ENCODE measurements around the gene SLIT1. TPM values are rescaled to one million over a fixed set of nuclear protein-coding genes. Genes with fewer than 3 reads are reported as not detected.
A peak's percentile ranks its signal among the peaks of the same experiment; 100 is the strongest.

SLIT1 gene
- total RNA-seq, 1 donor from 2014 or later = 25.5 TPM

GRCh38 chr10:97150616-97151015 is 35.1 kb downstream of the SLIT1 start:
- no peaks in the 10 kb centered on the region for H3K36me3 Mint-ChIP-seq (ENCODE audit: insufficient read depth)
- H3K27me3 Mint-ChIP-seq = no peaks in the 10 kb centered on the region
- no peaks in the 10 kb centered on the region for H3K9me3 Mint-ChIP-seq (ENCODE audit: low read depth)
- peaks cover 15% of the 10 kb centered on the region for H3K4me1 Mint-ChIP-seq (ENCODE audit: low read depth)
- peak overlapping the region; percentile 3 for H3K27ac Mint-ChIP-seq
- no peak overlapping the region for H3K4me3 Mint-ChIP-seq (ENCODE audit: low read depth)
- no peak for DNase-seq (ENCODE audit: low spot score, unreplicated experiment)
- TF ChIP-seq, protein P1, sequence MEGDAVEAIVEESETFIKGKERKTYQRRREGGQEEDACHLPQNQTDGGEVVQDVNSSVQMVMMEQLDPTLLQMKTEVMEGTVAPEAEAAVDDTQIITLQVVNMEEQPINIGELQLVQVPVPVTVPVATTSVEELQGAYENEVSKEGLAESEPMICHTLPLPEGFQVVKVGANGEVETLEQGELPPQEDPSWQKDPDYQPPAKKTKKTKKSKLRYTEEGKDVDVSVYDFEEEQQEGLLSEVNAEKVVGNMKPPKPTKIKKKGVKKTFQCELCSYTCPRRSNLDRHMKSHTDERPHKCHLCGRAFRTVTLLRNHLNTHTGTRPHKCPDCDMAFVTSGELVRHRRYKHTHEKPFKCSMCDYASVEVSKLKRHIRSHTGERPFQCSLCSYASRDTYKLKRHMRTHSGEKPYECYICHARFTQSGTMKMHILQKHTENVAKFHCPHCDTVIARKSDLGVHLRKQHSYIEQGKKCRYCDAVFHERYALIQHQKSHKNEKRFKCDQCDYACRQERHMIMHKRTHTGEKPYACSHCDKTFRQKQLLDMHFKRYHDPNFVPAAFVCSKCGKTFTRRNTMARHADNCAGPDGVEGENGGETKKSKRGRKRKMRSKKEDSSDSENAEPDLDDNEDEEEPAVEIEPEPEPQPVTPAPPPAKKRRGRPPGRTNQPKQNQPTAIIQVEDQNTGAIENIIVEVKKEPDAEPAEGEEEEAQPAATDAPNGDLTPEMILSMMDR (IDR thresholded peaks at IDR 0.05; ENCODE audit: unreplicated experiment) = no peak

DNA sequence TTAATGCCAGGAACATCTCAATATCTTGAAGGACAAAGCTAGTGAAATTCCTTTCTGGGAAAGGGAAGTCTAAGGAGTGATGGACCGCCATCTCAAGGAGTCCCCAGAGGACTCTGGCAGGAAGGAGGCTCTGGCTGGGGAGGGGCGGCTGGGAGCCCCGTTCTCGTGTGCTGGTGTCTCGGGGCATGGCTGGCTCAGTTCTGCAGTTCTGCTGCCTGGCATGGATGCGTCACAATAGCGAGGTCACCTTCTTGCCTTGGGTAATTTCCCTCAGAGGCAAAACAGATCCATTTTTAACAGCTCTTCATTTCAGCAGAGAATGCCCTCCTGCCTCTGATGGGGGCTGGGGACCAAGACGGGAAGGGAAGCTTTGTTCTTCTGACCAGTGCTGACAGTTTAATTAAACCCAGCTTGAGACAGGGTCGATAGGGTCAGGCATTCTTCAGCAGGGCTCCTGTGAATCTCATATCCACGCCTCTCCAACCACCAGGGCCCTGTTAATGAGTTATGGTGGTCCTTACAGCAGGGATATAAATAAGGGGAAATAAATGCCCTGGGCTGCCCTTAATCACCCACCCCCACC is 35.7 kb downstream of the SLIT1 start:
- H3K27me3 Mint-ChIP-seq = no peaks in the 10 kb centered on the region
- no peak overlapping the region for H3K4me3 Mint-ChIP-seq (ENCODE audit: low read depth)
- peaks cover 15% of the 10 kb centered on the region for H3K4me1 Mint-ChIP-seq (ENCODE audit: low read depth)
- TF ChIP-seq, protein P1 (IDR thresholded peaks at IDR 0.05; ENCODE audit: unreplicated experiment) = no peak
- DNase-seq (ENCODE audit: low spot score, unreplicated experiment) = no peak
- H3K36me3 Mint-ChIP-seq (ENCODE audit: insufficient read depth) = no peaks in the 10 kb centered on the region
- H3K9me3 Mint-ChIP-seq (ENCODE audit: low read depth) = no peaks in the 10 kb centered on the region
- H3K27ac Mint-ChIP-seq = no peak overlapping the region

DNA sequence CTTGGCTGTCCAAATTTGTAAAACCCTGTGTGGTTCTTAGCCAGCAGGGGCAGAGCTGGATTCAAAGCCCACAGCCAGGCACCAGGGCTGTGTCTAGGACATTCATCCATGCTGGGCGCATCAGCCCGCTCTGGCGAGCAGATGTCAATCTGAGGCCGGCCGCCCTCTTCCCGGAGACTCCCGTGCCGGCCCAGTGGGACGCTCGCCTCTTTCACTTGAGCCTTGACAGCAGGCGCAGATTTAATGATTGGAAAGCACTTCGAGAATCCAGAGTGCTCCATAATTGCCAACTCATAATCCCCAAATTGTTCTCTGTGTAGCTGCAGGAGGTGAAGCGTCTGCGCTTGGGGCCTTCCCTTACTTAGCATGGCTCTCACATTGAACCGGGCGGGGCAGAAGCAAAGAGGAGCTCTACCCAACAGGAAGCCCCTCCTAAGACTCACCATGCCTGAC is 36.7 kb downstream of the SLIT1 start:
- H3K27ac Mint-ChIP-seq = no peak overlapping the region

GRCh38 chr10:97144297-97144696 is 41.5 kb downstream of the SLIT1 start:
- H3K36me3 Mint-ChIP-seq (ENCODE audit: insufficient read depth) = peaks cover 14% of the 10 kb centered on the region
- TF ChIP-seq, protein P1 (IDR thresholded peaks at IDR 0.05; ENCODE audit: unreplicated experiment) = no peak
- no peak overlapping the region for H3K4me3 Mint-ChIP-seq (ENCODE audit: low read depth)
- no peaks in the 10 kb centered on the region for H3K27me3 Mint-ChIP-seq
- peaks cover 9% of the 10 kb centered on the region for H3K9me3 Mint-ChIP-seq (ENCODE audit: low read depth)
- peak overlapping the region; percentile 45 for H3K27ac Mint-ChIP-seq
- H3K4me1 Mint-ChIP-seq (ENCODE audit: low read depth) = peaks cover 23% of the 10 kb centered on the region
- DNase-seq (ENCODE audit: low spot score, unreplicated experiment) = no peak

More for the DNA sequence above, 36.7 kb downstream of the SLIT1 start:
- Mint-ChIP-seq H3K4me3 (ENCODE audit: low read depth) (no peak overlapping the region), H3K36me3 (ENCODE audit: insufficient read depth) (peaks cover under 1% of the 10 kb centered on the region), H3K9me3 (ENCODE audit: low read depth) (no peaks in the 10 kb centered on the region), H3K4me1 (ENCODE audit: low read depth) (peaks cover 15% of the 10 kb centered on the region), H3K27me3 (no peaks in the 10 kb centered on the region)
- TF ChIP-seq, protein P1 (IDR thresholded peaks at IDR 0.05; ENCODE audit: unreplicated experiment) = no peak
- DNase-seq (ENCODE audit: low spot score, unreplicated experiment) = no peak

DNA sequence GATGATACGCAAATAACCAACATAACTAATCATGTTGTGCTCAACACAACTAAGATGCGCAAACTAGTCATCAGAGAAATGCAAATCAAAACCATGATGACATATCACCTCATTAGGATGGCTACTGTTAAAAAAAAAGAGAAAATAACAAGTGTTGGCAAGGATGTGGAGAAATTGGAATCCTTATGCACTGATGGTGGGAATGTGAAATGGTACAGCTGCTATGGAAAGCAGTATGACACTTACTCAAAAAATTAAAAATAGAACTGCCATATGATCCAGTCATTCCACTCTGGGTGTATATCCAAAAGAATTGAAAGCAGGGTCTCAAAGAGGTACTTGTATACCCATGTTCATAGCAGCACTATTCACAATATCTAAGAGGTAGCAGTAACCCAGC is 42.9 kb downstream of the SLIT1 start:
- Mint-ChIP-seq H3K36me3 (ENCODE audit: insufficient read depth) (peaks cover 14% of the 10 kb centered on the region), H3K27me3 (no peaks in the 10 kb centered on the region), H3K9me3 (ENCODE audit: low read depth) (peaks cover 9% of the 10 kb centered on the region), H3K27ac (no peak overlapping the region), H3K4me1 (ENCODE audit: low read depth) (peaks cover 34% of the 10 kb centered on the region), H3K4me3 (ENCODE audit: low read depth) (no peak overlapping the region)
- TF ChIP-seq, protein P1 (IDR thresholded peaks at IDR 0.05; ENCODE audit: unreplicated experiment) = no peak
- DNase-seq (ENCODE audit: low spot score, unreplicated experiment) = no peak
